ENCODE results near the gene RNU1-2. TPM values are rescaled to one million over a fixed set of nuclear protein-coding genes. Genes with fewer than 3 reads are reported as not detected.
"Not testable (repeated sequence)": the region's sequence is repeated elsewhere in the genome, so short reads cannot be mapped to it uniquely, and the experiment has no call there.

RNU1-2 gene
- total RNA-seq, 1 donor from 2014 or later, result 6,195 TPM

- DNase-seq (ENCODE audit: low spot score), result no peak
- intact Hi-C loops (cut with DNase I), result no loop called here
Measured at GRCh38 chr1:16922885-16923431, 27.2 kb downstream of the RNU1-2 start.

- intact Hi-C loops (cut with DNase I), result no loop called here
- DNase-seq (ENCODE audit: low spot score), result no peak
Measured at GRCh38 chr1:16924216-16924918, 28.6 kb downstream of the RNU1-2 start.

- DNase-seq (ENCODE audit: low spot score), result no peak
- intact Hi-C loops (cut with DNase I), result no loop called here
Measured at GRCh38 chr1:16924919-16925477, 29.2 kb downstream of the RNU1-2 start.

- DNase-seq (ENCODE audit: low spot score), result no peak
- intact Hi-C loops (cut with DNase I), result no loop called here
Measured at GRCh38 chr1:16925635-16926490, 30.1 kb downstream of the RNU1-2 start.

- DNase-seq (ENCODE audit: low spot score), result no peak
- intact Hi-C loops (cut with DNase I), result no loop called here
Measured at GRCh38 chr1:16926491-16927073, 30.8 kb downstream of the RNU1-2 start.

- intact Hi-C loops (cut with DNase I), result no loop called here
- DNase-seq (ENCODE audit: low spot score), result no peak
Measured at GRCh38 chr1:16927256-16927655, 31.5 kb downstream of the RNU1-2 start.

- intact Hi-C loops (cut with DNase I), result no loop called here
- DNase-seq (ENCODE audit: low spot score), result no peak
Measured at GRCh38 chr1:16927711-16928485, 32.1 kb downstream of the RNU1-2 start.

GRCh38 chr1:16929146-16930041 is 33.6 kb downstream of the RNU1-2 start:
- intact Hi-C loops (cut with DNase I); DNase-seq (ENCODE audit: low spot score): not testable (repeated sequence)

- intact Hi-C loops (cut with DNase I); DNase-seq (ENCODE audit: low spot score): not testable (repeated sequence)
Measured at GRCh38 chr1:16931206-16931934, 35.6 kb downstream of the RNU1-2 start.

GRCh38 chr1:16933945-16934344 is 38.2 kb downstream of the RNU1-2 start:
- intact Hi-C loops (cut with DNase I); DNase-seq (ENCODE audit: low spot score): not testable (repeated sequence)

GRCh38 chr1:16936580-16936979 is 40.8 kb downstream of the RNU1-2 start:
- intact Hi-C loops (cut with DNase I); DNase-seq (ENCODE audit: low spot score): not testable (repeated sequence)

- no peak for DNase-seq (ENCODE audit: low spot score)
- intact Hi-C loops (cut with DNase I), result no loop called here
Measured at GRCh38 chr1:16938351-16939321, 42.9 kb downstream of the RNU1-2 start.

- DNase-seq (ENCODE audit: low spot score); intact Hi-C loops (cut with DNase I): not testable (repeated sequence)
Measured at GRCh38 chr1:16939386-16940180, 43.8 kb downstream of the RNU1-2 start.

- DNase-seq (ENCODE audit: low spot score), result no peak
- intact Hi-C loops (cut with DNase I), result no loop called here
Measured at GRCh38 chr1:16944038-16944437, 48.3 kb downstream of the RNU1-2 start.

GRCh38 chr1:16945512-16945911 is 49.7 kb downstream of the RNU1-2 start:
- DNase-seq (ENCODE audit: low spot score); intact Hi-C loops (cut with DNase I): not testable (repeated sequence)

Measured in cardiac septum (tissue), 1 donor.